Activated CD8-positive, alpha-beta memory T cell treated with anti-CD3 and anti-CD28 coated beads, Interleukin-2, amount 50 U/mL, for 24 hours (primary cell): ENCODE results near the gene CNBD2.
"Not testable (repeated sequence)": the region's sequence is repeated elsewhere in the genome, so short reads cannot be mapped to it uniquely, and the experiment has no call there.

Experiments used
- DNase-seq: peaks from one replicate; pipeline ENCODE4 v3.0.0-alpha.2; 2020; ENCODE audit errors: extremely low read depth

CNBD2 gene

GRCh38 chr20:35967979-35968640 is at the start of gene CNBD2:
Gene CNBD2, plus strand, starts transcription at chr20:35968590. Its CDS starts 173 bp downstream, at chr20:35968763.
- no peak for DNase-seq

GRCh38 chr20:35920523-35920922 is 47.9 kb upstream of the CNBD2 start:
- no peak for DNase-seq

- no peak for DNase-seq
These were observed 39.1 kb upstream of the CNBD2 start for GRCh38 chr20:35929301-35929700.

GRCh38 chr20:35934050-35934449 is 34.3 kb upstream of the CNBD2 start:
- DNase-seq: no peak

- DNase-seq: no peak
These were observed 29.1 kb upstream of the CNBD2 start for GRCh38 chr20:35939264-35939663.

- no peak for DNase-seq
These were observed 26.8 kb upstream of the CNBD2 start for GRCh38 chr20:35941620-35942019.

- no peak for DNase-seq
These were observed 26.1 kb upstream of the CNBD2 start for GRCh38 chr20:35942243-35942642.

GRCh38 chr20:35947489-35947888 is 20.9 kb upstream of the CNBD2 start:
- DNase-seq: peak; percentile 2

- DNase-seq: no peak
These were observed 20.5 kb upstream of the CNBD2 start for GRCh38 chr20:35947907-35948306.

GRCh38 chr20:35950093-35950492 is 18.3 kb upstream of the CNBD2 start:
- DNase-seq: no peak

GRCh38 chr20:35952080-35952479 is 16.3 kb upstream of the CNBD2 start:
- DNase-seq: not testable (repeated sequence)

- DNase-seq: no peak
These were observed 15.7 kb upstream of the CNBD2 start for GRCh38 chr20:35952480-35953386.

GRCh38 chr20:35953387-35954199 is 14.8 kb upstream of the CNBD2 start:
- DNase-seq: peak; percentile 20

GRCh38 chr20:35954200-35954906 is 14.0 kb upstream of the CNBD2 start, which contains the start of gene SCAND1:
Gene SCAND1, minus strand, starts transcription at chr20:35954502. Its CDS starts 218 bp downstream, at chr20:35954284.
- DNase-seq: peak; percentile 94

- DNase-seq: no peak
These were observed 13.5 kb upstream of the CNBD2 start for GRCh38 chr20:35954907-35955251.

GRCh38 chr20:35956616-35957015 is 11.8 kb upstream of the CNBD2 start:
- DNase-seq: no peak

GRCh38 chr20:35959291-35959690 is 9.1 kb upstream of the CNBD2 start:
- not testable (repeated sequence) for DNase-seq

GRCh38 chr20:35963878-35964277 is 4.5 kb upstream of the CNBD2 start:
- no peak for DNase-seq

GRCh38 chr20:35968930-35969329 is 540 bp downstream of the CNBD2 start:
- DNase-seq: no peak

- DNase-seq: no peak
These were observed 3.6 kb downstream of the CNBD2 start for GRCh38 chr20:35971981-35972380.

GRCh38 chr20:35972462-35972861 is 4.1 kb downstream of the CNBD2 start:
- DNase-seq: no peak

GRCh38 chr20:35974256-35974655 is 5.9 kb downstream of the CNBD2 start:
- no peak for DNase-seq
